ENCODE results near the gene COX10. TPM values are rescaled to one million over a fixed set of nuclear protein-coding genes. Genes with fewer than 3 reads are reported as not detected.

COX10 gene
- total RNA-seq, 1 donor from 2014 or later: 24.8 TPM

DNA sequence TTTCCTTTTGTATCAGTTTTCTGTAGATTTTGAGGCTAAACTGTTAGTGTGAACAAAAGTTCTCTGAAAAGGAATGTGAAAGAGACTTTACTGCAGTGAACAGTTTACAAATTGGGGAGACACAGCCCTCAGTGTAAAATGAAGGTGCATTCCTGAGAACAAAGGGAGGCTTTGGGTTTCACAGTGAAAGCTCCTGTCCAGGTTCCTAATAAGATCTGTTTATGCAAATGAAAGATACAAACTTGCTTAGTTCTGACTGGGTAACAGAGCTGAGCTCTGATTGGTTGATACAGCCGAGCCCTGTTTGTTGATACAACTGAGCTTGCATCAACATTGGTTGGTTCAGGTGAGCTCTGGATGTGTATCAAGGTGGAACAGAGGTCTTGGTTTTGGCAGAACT, 175.7 kb downstream of the COX10 start:
- no peak overlapping the region for H3K4me3 ChIP-seq (ENCODE audit: low read depth, low read length)
- no peak for DNase-seq (ENCODE audit: low read depth)
- TF ChIP-seq, protein P1, sequence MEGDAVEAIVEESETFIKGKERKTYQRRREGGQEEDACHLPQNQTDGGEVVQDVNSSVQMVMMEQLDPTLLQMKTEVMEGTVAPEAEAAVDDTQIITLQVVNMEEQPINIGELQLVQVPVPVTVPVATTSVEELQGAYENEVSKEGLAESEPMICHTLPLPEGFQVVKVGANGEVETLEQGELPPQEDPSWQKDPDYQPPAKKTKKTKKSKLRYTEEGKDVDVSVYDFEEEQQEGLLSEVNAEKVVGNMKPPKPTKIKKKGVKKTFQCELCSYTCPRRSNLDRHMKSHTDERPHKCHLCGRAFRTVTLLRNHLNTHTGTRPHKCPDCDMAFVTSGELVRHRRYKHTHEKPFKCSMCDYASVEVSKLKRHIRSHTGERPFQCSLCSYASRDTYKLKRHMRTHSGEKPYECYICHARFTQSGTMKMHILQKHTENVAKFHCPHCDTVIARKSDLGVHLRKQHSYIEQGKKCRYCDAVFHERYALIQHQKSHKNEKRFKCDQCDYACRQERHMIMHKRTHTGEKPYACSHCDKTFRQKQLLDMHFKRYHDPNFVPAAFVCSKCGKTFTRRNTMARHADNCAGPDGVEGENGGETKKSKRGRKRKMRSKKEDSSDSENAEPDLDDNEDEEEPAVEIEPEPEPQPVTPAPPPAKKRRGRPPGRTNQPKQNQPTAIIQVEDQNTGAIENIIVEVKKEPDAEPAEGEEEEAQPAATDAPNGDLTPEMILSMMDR (conservative IDR thresholded peaks at IDR 0.05; ENCODE audit: low read depth, low read length): no peak

DNA sequence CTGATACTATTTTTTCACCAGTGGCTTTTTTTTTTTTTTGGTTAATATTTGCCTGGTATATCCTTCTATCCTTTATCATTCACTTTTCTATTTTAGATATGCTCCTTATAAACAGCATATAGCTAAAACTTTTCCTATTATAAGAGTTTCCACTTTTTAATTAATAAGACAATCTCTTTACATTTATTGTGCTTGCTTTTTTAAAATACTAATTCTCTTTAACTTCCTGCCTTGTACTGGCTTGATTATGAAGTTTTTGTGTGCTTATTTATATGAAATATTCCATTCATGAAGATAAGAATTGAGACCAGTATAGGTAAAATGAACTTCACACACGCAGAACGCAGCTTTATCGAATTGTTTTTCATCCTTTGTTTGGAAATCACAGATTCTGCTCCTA, 176.3 kb downstream of the COX10 start:
- DNase-seq (ENCODE audit: low read depth): no peak
- TF ChIP-seq, protein P1 (conservative IDR thresholded peaks at IDR 0.05; ENCODE audit: low read depth, low read length): no peak

More for the DNA sequence above, 176.3 kb downstream of the COX10 start:
- H3K4me3 ChIP-seq (ENCODE audit: low read depth, low read length): no peak overlapping the region

Other genes with a start within 250 kb of the COX10 start
- gene CDRT15, start 167.4 kb downstream of the COX10 start, total RNA-seq: not detected in 2 replicates
- gene HS3ST3B1, start 231.6 kb downstream of the COX10 start, total RNA-seq: 2.1 and 5.4 TPM in 2 replicates

All from epithelial cell of proximal tubule (primary cell).